Caco-2 (cell line): ENCODE measurements around the gene SPINT2. TPM values are rescaled to one million over a fixed set of nuclear protein-coding genes. Genes with fewer than 3 reads are reported as not detected.

Experiments used
- BruUV-seq: library from RNA; stranded (reverse); fragments of 400-500 nt; replicated peaks from 2 replicates; lab custom pipeline; 2021; lab: Mats Ljungman, UMichigan
- CTCF ChIA-PET: fragments of 300-600 bp; sonication (Branson Sonifier 250); formaldehyde crosslinking; loops from one replicate; lab custom pipeline; 2022; ENCODE audit warnings: antibody characterized with exemption; lab: Charles Lee
- POLR2A ChIA-PET: fragments of 300-600 bp; sonication (Branson Sonifier 250); formaldehyde crosslinking; loops from one replicate; lab custom pipeline; 2022; ENCODE audit warnings: antibody characterized with exemption; lab: Charles Lee
- DNase-seq, 2 experiments: peaks; one replicate each; pipeline versions ENCODE4 v3.0.0 to v3.0.0-alpha.2; 2020 to 2022
- H3K27me3 ChIP-seq: replicated peaks from 2 replicates; pipeline ENCODE4 v1.6.0; 2011; ENCODE audit warnings: low read length; ENCODE audit not compliant: control insufficient read depth, insufficient read depth
- H3K36me3 ChIP-seq: 2 replicates; pipeline ENCODE4 v1.5.1; 2011; ENCODE audit warnings: low read length; ENCODE audit not compliant: control insufficient read depth, insufficient read depth
- H3K4me1 ChIP-seq: fragments of 250-450 bp; sonication (Bioruptor Pico); 2 replicates; pipeline ENCODE4 v1.5.1; 2020; ENCODE audit warnings: mild to moderate bottlenecking
- H3K4me3 ChIP-seq: 2 replicates; pipeline ENCODE4 v1.5.1; 2011; ENCODE audit warnings: low read depth, mild to moderate bottlenecking, control low read depth, low read length
- H3K9me3 ChIP-seq: fragments of 250-450 bp; sonication (Bioruptor Pico); 2 replicates; pipeline ENCODE4 v1.5.1; 2020; ENCODE audit warnings: mild to moderate bottlenecking, moderate library complexity
- H3K27ac Mint-ChIP-seq: one replicate; pipeline ENCODE4 v1.8.0; 2022; ENCODE audit warnings: mixed read lengths; ENCODE audit not compliant: unreplicated experiment
- H3K27me3 Mint-ChIP-seq: one replicate; pipeline ENCODE4 v1.8.0; 2022; ENCODE audit warnings: mixed read lengths; ENCODE audit not compliant: insufficient read depth, unreplicated experiment
- H3K36me3 Mint-ChIP-seq: one replicate; pipeline ENCODE4 v1.8.0; 2022; ENCODE audit warnings: mild to moderate bottlenecking, mixed read lengths; ENCODE audit not compliant: insufficient read depth, unreplicated experiment
- H3K4me1 Mint-ChIP-seq: one replicate; pipeline ENCODE4 v1.8.0; 2022; ENCODE audit warnings: low read depth, mixed read lengths; ENCODE audit not compliant: unreplicated experiment
- H3K4me3 Mint-ChIP-seq: one replicate; pipeline ENCODE4 v1.8.0; 2022; ENCODE audit warnings: mild to moderate bottlenecking, moderate library complexity, mixed read lengths; ENCODE audit not compliant: unreplicated experiment
- H3K9me3 Mint-ChIP-seq: one replicate; pipeline ENCODE4 v1.8.0; 2022; ENCODE audit warnings: mixed read lengths; ENCODE audit not compliant: unreplicated experiment
- intact Hi-C: fragments of 100-400 bp; cut with micrococcal nuclease; formaldehyde crosslinking; loops from one replicate; pipeline ENCODE4 v1.10.0; 2022; ENCODE audit not compliant: unreplicated experiment
- total RNA-seq: library from RNA; stranded (reverse); gene quantifications from 2 replicates; pipeline ENCODE4 v1.2.3, GENCODE V29; 2022
- TF ChIP-seq, protein P1 (sequence below), 2 experiments: fragments of 200-600 bp in 1 of 2; IDR thresholded peaks; 1 replicate in 1 of 2; 2 replicates in 1 of 2; pipeline versions ENCODE4 v1.5.1 to v1.8.0; 2011 to 2022; ENCODE audit warnings: antibody characterized with exemption in 1 of 2, control low read depth in 1 of 2, inconsistent platforms in 1 of 2, low read depth in 1 of 2, low read length in 1 of 2, mild to moderate bottlenecking in 1 of 2, moderate library complexity in 1 of 2; ENCODE audit not compliant: insufficient read depth in 1 of 2, severe bottlenecking in 1 of 2, unreplicated experiment in 1 of 2

SPINT2 gene
- total RNA-seq, 1 experiment from 2014 or later, result 748 TPM

DNA sequence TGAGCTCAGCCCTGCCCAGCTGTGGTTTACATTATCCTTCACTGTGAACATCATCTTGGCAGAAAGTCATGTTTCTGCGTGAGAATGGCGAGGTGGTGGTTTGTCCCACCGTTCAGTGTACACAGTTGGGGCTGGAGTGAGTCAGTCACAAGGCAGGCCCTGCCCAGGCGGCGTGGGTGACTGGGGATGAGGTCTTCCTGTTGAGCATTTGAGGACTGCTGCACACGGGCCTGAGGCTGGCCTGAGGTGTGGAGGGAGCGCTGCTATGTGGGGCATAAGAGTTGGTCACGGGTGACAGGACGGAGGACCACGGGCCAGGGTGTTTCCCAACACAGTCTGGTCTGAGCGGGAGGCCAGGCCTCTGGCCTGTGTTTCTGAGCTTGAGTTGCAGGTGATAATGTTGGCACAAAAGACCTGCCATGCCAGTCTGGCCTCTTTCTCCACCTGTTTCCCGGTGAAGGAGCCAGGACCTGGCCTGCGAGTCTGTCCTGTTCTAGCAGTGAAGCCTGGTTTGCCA lies 26.3 kb downstream of the SPINT2 start:
- Histone ChIP-seq H3K4me3 (no peak overlapping the region), H3K36me3 (peaks cover 11% of the 10 kb centered on the region), H3K4me1 (no peaks in the 10 kb centered on the region), H3K9me3 (no peaks in the 10 kb centered on the region), H3K27me3 (no peaks in the 10 kb centered on the region)
- H3K27me3 Mint-ChIP-seq, result no peaks in the 10 kb centered on the region
- no TSS peak for BruUV-seq
- H3K9me3 Mint-ChIP-seq, result no peaks in the 10 kb centered on the region
- TF ChIP-seq, protein P1, sequence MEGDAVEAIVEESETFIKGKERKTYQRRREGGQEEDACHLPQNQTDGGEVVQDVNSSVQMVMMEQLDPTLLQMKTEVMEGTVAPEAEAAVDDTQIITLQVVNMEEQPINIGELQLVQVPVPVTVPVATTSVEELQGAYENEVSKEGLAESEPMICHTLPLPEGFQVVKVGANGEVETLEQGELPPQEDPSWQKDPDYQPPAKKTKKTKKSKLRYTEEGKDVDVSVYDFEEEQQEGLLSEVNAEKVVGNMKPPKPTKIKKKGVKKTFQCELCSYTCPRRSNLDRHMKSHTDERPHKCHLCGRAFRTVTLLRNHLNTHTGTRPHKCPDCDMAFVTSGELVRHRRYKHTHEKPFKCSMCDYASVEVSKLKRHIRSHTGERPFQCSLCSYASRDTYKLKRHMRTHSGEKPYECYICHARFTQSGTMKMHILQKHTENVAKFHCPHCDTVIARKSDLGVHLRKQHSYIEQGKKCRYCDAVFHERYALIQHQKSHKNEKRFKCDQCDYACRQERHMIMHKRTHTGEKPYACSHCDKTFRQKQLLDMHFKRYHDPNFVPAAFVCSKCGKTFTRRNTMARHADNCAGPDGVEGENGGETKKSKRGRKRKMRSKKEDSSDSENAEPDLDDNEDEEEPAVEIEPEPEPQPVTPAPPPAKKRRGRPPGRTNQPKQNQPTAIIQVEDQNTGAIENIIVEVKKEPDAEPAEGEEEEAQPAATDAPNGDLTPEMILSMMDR (IDR thresholded peaks at IDR 0.05; ENCODE audit: insufficient read depth in 1 of 2, low read depth in 1 of 2, low read length in 1 of 2, severe bottlenecking in 1 of 2, unreplicated experiment in 1 of 2), result no peak
- ChIA-PET POLR2A (interaction anchor here (1.3 kb wide), 1 partner anchor 27 kb away, joined by 5 read pairs; the partner anchor contains the start of gene SPINT2), CTCF (interaction anchor here (0.9 kb wide), 1 partner anchor 45 kb away, joined by 3 read pairs; the partner anchor contains the start of gene CATSPERG)
- H3K4me1 Mint-ChIP-seq, result no peaks in the 10 kb centered on the region
- H3K4me3 Mint-ChIP-seq, result no peak overlapping the region
- H3K27ac Mint-ChIP-seq, result peak overlapping the region; percentile 40
- peaks cover 96% of the 10 kb centered on the region for H3K36me3 Mint-ChIP-seq
- DNase-seq, result no peak
- intact Hi-C loops, result no loop called here

GRCh38 chr19:38291855-38292254 lies 27.5 kb downstream of the SPINT2 start:
- no peaks in the 10 kb centered on the region for H3K9me3 ChIP-seq
- TSS peak; percentile 91 for BruUV-seq
- no peak overlapping the region for H3K4me3 ChIP-seq
- Mint-ChIP-seq H3K27me3 (no peaks in the 10 kb centered on the region), H3K36me3 (peaks cover 96% of the 10 kb centered on the region), H3K27ac (no peak overlapping the region), H3K4me1 (no peaks in the 10 kb centered on the region), H3K4me3 (no peak overlapping the region), H3K9me3 (no peaks in the 10 kb centered on the region)
- intact Hi-C loops, result no loop called here
- ChIA-PET CTCF (no interaction called here), POLR2A (no interaction called here)
- no peak for DNase-seq
- H3K36me3 ChIP-seq, result peaks cover 11% of the 10 kb centered on the region
- TF ChIP-seq, protein P1 (IDR thresholded peaks at IDR 0.05; ENCODE audit: insufficient read depth in 1 of 2, low read depth in 1 of 2, low read length in 1 of 2, severe bottlenecking in 1 of 2, unreplicated experiment in 1 of 2), result no peak
- H3K27me3 ChIP-seq, result no peaks in the 10 kb centered on the region
- no peaks in the 10 kb centered on the region for H3K4me1 ChIP-seq

GRCh38 chr19:38293281-38293680 lies 28.9 kb downstream of the SPINT2 start:
- CTCF ChIA-PET, result no interaction called here
- Histone ChIP-seq H3K36me3 (peaks cover 11% of the 10 kb centered on the region), H3K9me3 (no peaks in the 10 kb centered on the region), H3K4me3 (no peak overlapping the region), H3K27me3 (no peaks in the 10 kb centered on the region), H3K4me1 (peaks cover 6% of the 10 kb centered on the region)
- TF ChIP-seq, protein P1 (IDR thresholded peaks at IDR 0.05; ENCODE audit: insufficient read depth in 1 of 2, low read depth in 1 of 2, low read length in 1 of 2, severe bottlenecking in 1 of 2, unreplicated experiment in 1 of 2), result no peak
- POLR2A ChIA-PET, result no interaction called here
- Mint-ChIP-seq H3K9me3 (no peaks in the 10 kb centered on the region), H3K36me3 (peaks cover 87% of the 10 kb centered on the region), H3K4me1 (peaks cover 1% of the 10 kb centered on the region), H3K4me3 (no peak overlapping the region), H3K27me3 (no peaks in the 10 kb centered on the region), H3K27ac (no peak overlapping the region)
- intact Hi-C loops, result no loop called here
- no TSS peak for BruUV-seq
- DNase-seq, result no peak
